GM12878 (cell line): Measurements from ENCODE around the gene TEX36. TPM values are rescaled to one million over a fixed set of nuclear protein-coding genes. Genes with fewer than 3 reads are reported as not detected.
A peak's percentile ranks its signal among the peaks of the same experiment; 100 is the strongest.

Experiments used
- BCL11A ChIP-seq: IDR thresholded peaks from 2 replicates; pipeline ENCODE4 v1.6.1; 2011; ENCODE audit warnings: low read depth, low read length
- CBFB ChIP-seq: IDR thresholded peaks from 2 replicates; pipeline ENCODE4 v1.6.1; 2016; ENCODE audit warnings: antibody characterized with exemption, low read depth
- E2F4 ChIP-seq: IDR thresholded peaks from 2 replicates; pipeline ENCODE4 v1.6.1; 2012; ENCODE audit warnings: low read depth, low read length, improper control_type of control experiment
- E4F1 ChIP-seq: fragments of 450-650 bp; IDR thresholded peaks from 2 replicates; pipeline ENCODE4 v1.6.1; 2018; ENCODE audit warnings: borderline replicate concordance, mild to moderate bottlenecking; ENCODE audit not compliant: partially characterized antibody
- HDAC2 ChIP-seq: fragments of 200-600 bp; sonication (generic); IDR thresholded peaks from 2 replicates; pipeline ENCODE4 v1.6.1; 2017
- HDAC6 ChIP-seq: fragments of 200-600 bp; sonication (generic); IDR thresholded peaks from one replicate; pipeline ENCODE4 v1.8.0; 2017; ENCODE audit warnings: antibody characterized with exemption; ENCODE audit not compliant: unreplicated experiment
- HDGF ChIP-seq: fragments of 450-650 bp; IDR thresholded peaks from 2 replicates; pipeline ENCODE4 v1.6.1; 2016; ENCODE audit warnings: antibody characterized with exemption
- NR2C2 ChIP-seq: IDR thresholded peaks from 2 replicates; pipeline ENCODE4 v1.6.1; 2011; ENCODE audit warnings: borderline replicate concordance, low read depth; ENCODE audit not compliant: control insufficient read depth, insufficient read length
- NRF1 ChIP-seq: conservative IDR thresholded peaks from 2 replicates; pipeline ENCODE4 v1.6.1; 2011; ENCODE audit warnings: mild to moderate bottlenecking, low read depth, low read length, improper control_type of control experiment
- PBX3 ChIP-seq: IDR thresholded peaks from 2 replicates; pipeline ENCODE4 v1.6.1; 2011; ENCODE audit warnings: mild to moderate bottlenecking, low read depth, low read length, moderate library complexity; ENCODE audit not compliant: insufficient replicate concordance
- PML ChIP-seq: IDR thresholded peaks from 2 replicates; pipeline ENCODE4 v1.6.1; 2012; ENCODE audit warnings: low read length, inconsistent platforms
- RBBP5 ChIP-seq: fragments of 200-600 bp; sonication (generic); conservative IDR thresholded peaks from 2 replicates; pipeline ENCODE4 v1.6.1; 2016
- SMC3 ChIP-seq: IDR thresholded peaks from 2 replicates; pipeline ENCODE4 v1.6.1; 2011; ENCODE audit warnings: low read length, improper control_type of control experiment, borderline replicate concordance
- SREBF1 ChIP-seq: IDR thresholded peaks from 2 replicates; pipeline ENCODE4 v1.6.1; 2012; ENCODE audit warnings: mild to moderate bottlenecking, low read length
- polyA plus RNA-seq, 11 experiments: library from polyadenylated mRNA; depleted of rRNA in 4 of 11; unstranded in 6 of 11; stranded (reverse) in 5 of 11; fragments of >200 nt; fragmentation: Nextera tagmentation in 4 of 11; fragmentation: Illumina TruSeq in 1 of 11; extraction: Ambion mirVana in 4 of 11; extraction: Trizol in 1 of 11; gene quantifications; 1 replicate in 1 of 11; 2 replicates in 10 of 11; pipeline versions ENCODE4 v1.2.1 to v1.2.3, GENCODE V29; 2011 to 2016; ENCODE audit warnings: inconsistent platforms in 2 of 11, missing spikeins in 2 of 11, low read depth in 1 of 11
- total RNA-seq, 4 experiments: library from RNA; depleted of rRNA in 3 of 4; stranded (reverse); fragments of >200 nt in 3 of 4; fragmentation: Illumina TruSeq in 1 of 4; extraction: Trizol in 1 of 4; gene quantifications; 2 replicates each; pipeline versions ENCODE4 v1.2.1 to v1.2.3, GENCODE V29; 2013 to 2021
- TF ChIP-seq, protein P1 (sequence below): fragments of 450-650 bp; formaldehyde crosslinking; IDR thresholded peaks from 2 replicates; pipeline ENCODE4 v1.5.0; 2022; ENCODE audit warnings: mild to moderate bottlenecking, missing genetic modification characterization
- TF ChIP-seq, protein P2 (sequence below): fragments of 450-650 bp; IDR thresholded peaks from 2 replicates; pipeline ENCODE4 v1.6.1; 2017; ENCODE audit warnings: mild to moderate bottlenecking, low read depth, inconsistent platforms; ENCODE audit not compliant: poor library complexity, severe bottlenecking

TEX36 gene
- total and polyA plus RNA-seq, 10 of the 15 experiments (the other 5 are each of a cell fraction or from before 2014, with no cell fraction given), result not detected

DNA sequence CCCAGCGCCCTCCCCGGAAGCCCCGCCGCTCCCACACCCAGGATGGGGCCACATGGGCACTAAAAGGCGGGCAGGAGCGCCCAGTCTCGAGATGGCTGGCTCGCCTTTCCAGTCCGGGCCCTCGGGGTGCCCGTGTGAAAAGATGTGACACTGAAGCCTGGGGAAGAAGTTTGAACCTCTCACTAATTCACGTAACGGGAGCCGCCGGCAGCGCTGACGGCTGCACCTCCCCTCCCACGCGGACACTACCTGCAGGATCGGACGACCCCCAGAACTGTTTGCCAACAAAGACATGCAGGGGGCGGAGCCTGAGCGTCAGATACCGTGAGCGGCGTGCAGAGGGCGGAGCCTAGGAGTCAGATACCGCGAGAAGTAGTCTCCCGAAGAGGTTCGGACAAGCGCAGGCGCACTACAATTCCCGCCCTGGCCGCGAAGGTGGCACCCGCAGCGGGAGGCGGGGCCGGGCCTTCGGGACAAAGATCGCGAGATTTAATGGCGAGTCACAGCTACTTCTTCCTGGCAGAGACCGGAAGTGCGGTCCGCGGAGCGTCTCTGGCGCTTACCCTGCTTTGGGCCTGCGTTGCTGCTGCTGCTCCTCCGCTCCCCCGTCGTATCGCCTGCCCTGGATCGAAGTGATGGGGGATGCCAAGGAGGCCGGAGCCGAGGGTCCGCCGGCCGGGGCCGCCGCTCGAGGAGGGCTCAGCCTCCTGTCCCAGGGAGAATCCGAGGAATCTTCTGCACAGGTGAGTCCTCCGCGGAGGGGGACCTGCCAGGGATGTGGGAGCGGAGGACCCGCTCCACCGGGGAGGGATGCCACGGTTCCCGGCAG lies 36.4 kb upstream of the TEX36 start, which contains the start of gene EDRF1 (continued):
- TF ChIP-seq E4F1, result peak; percentile 72
- TF ChIP-seq, protein P1, sequence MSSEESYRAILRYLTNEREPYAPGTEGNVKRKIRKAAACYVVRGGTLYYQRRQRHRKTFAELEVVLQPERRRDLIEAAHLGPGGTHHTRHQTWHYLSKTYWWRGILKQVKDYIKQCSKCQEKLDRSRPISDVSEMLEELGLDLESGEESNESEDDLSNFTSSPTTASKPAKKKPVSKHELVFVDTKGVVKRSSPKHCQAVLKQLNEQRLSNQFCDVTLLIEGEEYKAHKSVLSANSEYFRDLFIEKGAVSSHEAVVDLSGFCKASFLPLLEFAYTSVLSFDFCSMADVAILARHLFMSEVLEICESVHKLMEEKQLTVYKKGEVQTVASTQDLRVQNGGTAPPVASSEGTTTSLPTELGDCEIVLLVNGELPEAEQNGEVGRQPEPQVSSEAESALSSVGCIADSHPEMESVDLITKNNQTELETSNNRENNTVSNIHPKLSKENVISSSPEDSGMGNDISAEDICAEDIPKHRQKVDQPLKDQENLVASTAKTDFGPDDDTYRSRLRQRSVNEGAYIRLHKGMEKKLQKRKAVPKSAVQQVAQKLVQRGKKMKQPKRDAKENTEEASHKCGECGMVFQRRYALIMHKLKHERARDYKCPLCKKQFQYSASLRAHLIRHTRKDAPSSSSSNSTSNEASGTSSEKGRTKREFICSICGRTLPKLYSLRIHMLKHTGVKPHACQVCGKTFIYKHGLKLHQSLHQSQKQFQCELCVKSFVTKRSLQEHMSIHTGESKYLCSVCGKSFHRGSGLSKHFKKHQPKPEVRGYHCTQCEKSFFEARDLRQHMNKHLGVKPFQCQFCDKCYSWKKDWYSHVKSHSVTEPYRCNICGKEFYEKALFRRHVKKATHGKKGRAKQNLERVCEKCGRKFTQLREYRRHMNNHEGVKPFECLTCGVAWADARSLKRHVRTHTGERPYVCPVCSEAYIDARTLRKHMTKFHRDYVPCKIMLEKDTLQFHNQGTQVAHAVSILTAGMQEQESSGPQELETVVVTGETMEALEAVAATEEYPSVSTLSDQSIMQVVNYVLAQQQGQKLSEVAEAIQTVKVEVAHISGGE (CRISPR knock-in tag), result peak; percentile 39; the same call in 1 of the 2 replicates
- peak; percentile 76 for TF ChIP-seq NRF1
- TF ChIP-seq BCL11A, result no peak
- TF ChIP-seq SREBF1, result 0 out of 2 replicates have a peak, but pooled peaks have one; percentile 11
- TF ChIP-seq HDGF, result peak; percentile 89
- no peak for TF ChIP-seq HDAC2
- peak; percentile 90 for TF ChIP-seq CBFB
- TF ChIP-seq SMC3, result peak; percentile 8; the same call in 1 of the 2 replicates
- peak; percentile 92 for TF ChIP-seq PML
- TF ChIP-seq NR2C2, result no peak
- no peak for TF ChIP-seq HDAC6
- TF ChIP-seq RBBP5, result no peak
- peak; percentile 78 for TF ChIP-seq E2F4
- TF ChIP-seq PBX3, result peak; percentile 81
- TF ChIP-seq, protein P2, sequence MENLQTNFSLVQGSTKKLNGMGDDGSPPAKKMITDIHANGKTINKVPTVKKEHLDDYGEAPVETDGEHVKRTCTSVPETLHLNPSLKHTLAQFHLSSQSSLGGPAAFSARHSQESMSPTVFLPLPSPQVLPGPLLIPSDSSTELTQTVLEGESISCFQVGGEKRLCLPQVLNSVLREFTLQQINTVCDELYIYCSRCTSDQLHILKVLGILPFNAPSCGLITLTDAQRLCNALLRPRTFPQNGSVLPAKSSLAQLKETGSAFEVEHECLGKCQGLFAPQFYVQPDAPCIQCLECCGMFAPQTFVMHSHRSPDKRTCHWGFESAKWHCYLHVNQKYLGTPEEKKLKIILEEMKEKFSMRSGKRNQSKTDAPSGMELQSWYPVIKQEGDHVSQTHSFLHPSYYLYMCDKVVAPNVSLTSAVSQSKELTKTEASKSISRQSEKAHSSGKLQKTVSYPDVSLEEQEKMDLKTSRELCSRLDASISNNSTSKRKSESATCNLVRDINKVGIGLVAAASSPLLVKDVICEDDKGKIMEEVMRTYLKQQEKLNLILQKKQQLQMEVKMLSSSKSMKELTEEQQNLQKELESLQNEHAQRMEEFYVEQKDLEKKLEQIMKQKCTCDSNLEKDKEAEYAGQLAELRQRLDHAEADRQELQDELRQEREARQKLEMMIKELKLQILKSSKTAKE, result no peak
